Activated gamma-delta T cell (primary cell): ENCODE results near the gene SMIM20.
A peak's percentile ranks its signal among the peaks of the same experiment; 100 is the strongest.
"Not testable (repeated sequence)": the region's sequence is repeated elsewhere in the genome, so short reads cannot be mapped to it uniquely, and the experiment has no call there.

Source experiments
- DNase-seq: peaks from one replicate; lab custom pipeline; 2025; lab: John Stamatoyannopoulos, UW
- total RNA-seq, 2 donors: gene quantifications; one replicate each; lab custom pipeline; 2026; lab: John Stamatoyannopoulos, UW

Gene SMIM20
- 10.1 to 10.3 reads per million in 2 donors for total RNA-seq

DNA sequence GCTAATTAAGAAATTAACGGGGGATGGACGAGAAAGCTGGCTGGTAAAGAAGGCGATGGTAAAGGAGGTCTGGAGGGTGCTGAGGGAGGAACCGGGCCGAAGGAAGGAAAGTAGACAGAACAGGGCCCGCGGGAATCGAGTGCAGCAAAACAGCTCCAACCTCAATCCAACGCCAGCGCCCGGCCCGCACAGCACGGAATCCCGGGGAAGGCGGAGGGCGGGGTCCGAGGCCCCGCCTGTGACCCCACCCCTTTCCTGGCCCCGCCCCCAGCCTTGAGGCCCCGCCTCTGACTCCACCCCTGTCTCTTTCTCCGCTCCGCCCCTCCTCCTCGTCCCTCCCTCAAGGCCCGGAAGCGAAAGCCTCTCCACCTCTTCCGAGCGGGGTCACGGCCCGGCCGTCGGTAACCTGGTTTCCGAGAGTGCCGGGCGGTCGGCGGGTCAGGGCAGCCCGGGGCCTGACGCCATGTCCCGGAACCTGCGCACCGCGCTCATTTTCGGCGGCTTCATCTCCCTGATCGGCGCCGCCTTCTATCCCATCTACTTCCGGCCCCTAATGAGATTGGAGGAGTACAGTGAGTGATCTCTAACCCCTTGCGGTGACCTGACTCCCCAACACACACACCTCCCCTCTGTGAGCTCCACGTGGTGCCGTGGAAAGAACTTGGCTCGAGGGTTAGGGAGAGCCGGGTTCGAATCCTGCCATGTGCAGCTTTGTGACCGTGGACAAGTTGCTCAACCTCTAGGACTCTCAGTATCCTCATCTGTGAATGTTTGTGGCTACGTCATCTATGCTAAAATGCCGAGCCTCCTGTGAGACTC is at the start of gene SMIM20:
Gene SMIM20 (plus strand): TSS at position 370 of the 819 bp plus-strand sequence. CDS start 94 bp downstream, at position 464.
- DNase-seq = peak; percentile 79

DNA sequence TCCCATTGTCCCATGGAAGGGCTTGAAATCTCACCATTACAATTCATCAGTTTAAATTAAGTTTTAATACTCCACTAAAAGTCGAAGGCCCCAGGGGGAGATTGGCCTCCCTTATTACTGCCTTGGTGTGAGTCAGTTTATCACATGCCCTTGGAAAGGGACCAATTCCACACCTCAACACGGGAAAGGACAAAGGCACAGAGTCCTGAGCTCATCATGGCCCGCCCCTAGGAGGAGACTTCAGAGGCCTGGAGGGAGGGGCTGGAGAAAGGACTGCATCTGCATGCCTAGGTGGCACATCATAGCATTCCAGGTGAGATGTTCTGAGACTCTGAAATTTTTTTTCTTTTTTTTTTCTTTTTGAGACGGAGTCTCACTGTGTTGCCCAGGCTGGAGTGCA is 48.4 kb upstream of the SMIM20 start:
- DNase-seq = no peak

DNA sequence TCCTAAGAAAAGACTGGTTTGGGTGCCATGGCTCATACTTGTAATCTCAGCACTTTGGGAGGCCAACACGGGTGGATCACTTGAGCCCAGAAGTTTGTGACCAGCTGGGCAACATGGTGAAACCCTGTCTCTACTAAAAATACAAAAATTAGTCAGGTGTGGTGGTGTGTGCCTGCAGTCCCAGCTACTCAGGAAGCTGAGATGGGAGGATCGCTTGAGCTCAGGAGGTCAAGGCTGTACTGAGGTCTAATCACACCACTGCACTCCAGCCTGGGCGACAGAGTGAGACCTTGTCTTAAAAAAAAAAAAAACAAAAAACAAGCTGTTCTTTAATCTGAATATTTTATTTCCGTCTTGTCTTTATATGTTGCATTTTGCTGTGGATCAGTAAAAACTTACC is 47.6 kb upstream of the SMIM20 start:
- DNase-seq = not testable (repeated sequence)

- no peak for DNase-seq
These were observed 46.2 kb upstream of the SMIM20 start for GRCh38 chr4:25867781-25868294.

DNA sequence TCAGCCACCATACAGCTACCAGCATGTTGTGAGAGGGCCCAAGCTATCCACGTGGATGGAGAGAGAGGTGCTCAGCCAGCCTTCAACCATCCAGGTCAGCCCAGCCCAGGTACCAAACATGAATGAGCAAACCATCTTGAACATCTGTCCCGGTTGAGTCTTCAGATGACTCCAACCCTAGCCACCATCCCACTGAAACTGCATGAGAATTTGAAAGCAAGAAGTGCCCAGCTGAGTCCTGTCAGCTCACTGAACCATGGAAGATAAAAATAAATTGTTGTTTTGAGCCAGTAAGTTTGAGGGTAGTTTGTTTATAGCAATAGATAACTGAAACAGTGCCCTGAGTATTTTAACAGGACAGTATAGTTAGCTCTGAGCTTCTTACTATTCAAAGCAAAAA is 43.9 kb upstream of the SMIM20 start:
- DNase-seq = no peak

GRCh38 chr4:25872851-25873631 is 41.0 kb upstream of the SMIM20 start:
- no peak for DNase-seq

DNA sequence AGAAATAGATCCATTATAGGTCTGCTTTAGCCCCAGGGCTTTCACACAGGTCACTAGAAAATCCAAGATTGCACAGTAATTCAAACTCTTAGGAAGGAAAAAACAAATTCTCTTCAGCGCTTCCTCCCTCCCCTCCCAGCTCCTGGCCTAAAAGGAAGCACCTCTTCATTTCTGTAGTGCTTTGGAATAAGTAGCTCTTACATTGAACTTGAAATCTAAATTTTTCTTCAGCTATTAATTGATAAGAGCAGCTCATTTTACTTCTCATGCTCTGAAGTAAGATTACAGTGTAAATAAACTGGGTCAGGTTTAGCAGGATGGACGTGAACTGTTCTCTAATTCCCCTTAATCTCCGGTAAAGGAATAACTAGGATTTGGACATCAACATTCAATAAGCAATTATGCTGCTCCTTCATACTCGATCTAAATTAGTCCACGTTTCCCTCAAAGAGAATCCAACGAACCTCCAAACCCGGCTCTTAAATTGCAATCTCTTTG is 40.3 kb upstream of the SMIM20 start:
- no peak for DNase-seq

- no peak for DNase-seq
These were observed 39.4 kb upstream of the SMIM20 start for GRCh38 chr4:25874655-25875054.

DNA sequence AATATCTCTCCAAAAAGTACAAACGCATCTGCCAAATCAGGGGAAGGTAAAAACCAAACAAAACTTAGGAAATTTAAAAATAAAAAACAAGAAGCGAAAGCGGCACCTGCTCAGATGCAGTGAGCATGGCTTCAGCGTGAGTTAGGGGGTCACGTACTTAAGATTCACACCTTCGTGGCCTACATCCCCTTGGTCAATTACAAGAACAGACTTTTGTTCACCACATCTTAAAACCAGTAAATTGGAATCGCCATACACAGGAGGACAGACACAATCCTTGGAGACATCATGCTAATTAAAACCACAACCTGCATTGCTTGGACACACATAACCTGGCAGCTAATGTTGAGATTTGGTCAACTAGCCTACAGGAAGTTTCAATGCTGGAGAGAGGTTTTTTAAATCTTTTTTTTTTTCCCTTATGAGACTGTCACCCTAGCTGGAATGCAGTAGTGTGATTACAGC is 38.7 kb upstream of the SMIM20 start:
- DNase-seq = no peak

GRCh38 chr4:25878676-25879075 is 35.3 kb upstream of the SMIM20 start:
- no peak for DNase-seq

- DNase-seq = no peak
These were observed 34.9 kb upstream of the SMIM20 start for GRCh38 chr4:25879091-25879584.

DNA sequence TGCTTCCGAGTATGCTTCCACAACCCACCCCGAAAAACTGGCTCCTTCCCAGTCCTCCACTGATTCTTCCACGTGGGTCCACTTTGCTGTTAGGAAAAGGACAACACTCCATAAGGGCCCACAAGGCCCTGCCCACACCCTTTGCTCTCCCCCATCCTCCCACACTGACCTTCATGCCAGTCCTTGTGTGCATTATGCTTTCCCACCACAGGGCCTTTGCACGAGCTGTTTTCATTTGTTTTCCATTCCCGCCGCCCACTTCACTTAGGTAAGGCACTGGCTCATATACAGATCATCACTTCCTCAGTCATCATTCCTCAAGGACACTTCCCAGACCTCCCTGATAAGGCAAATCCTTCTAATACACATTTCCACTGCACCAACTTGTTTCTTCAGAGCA is 34.4 kb upstream of the SMIM20 start:
- DNase-seq = no peak

- DNase-seq = no peak
These were observed 33.9 kb upstream of the SMIM20 start for GRCh38 chr4:25879991-25880651.

- no peak for DNase-seq
These were observed 32.8 kb upstream of the SMIM20 start for GRCh38 chr4:25881193-25881592.

GRCh38 chr4:25882226-25882625 is 31.8 kb upstream of the SMIM20 start:
- DNase-seq = no peak

- DNase-seq = no peak
These were observed 30.5 kb upstream of the SMIM20 start for GRCh38 chr4:25883565-25883964.

DNA sequence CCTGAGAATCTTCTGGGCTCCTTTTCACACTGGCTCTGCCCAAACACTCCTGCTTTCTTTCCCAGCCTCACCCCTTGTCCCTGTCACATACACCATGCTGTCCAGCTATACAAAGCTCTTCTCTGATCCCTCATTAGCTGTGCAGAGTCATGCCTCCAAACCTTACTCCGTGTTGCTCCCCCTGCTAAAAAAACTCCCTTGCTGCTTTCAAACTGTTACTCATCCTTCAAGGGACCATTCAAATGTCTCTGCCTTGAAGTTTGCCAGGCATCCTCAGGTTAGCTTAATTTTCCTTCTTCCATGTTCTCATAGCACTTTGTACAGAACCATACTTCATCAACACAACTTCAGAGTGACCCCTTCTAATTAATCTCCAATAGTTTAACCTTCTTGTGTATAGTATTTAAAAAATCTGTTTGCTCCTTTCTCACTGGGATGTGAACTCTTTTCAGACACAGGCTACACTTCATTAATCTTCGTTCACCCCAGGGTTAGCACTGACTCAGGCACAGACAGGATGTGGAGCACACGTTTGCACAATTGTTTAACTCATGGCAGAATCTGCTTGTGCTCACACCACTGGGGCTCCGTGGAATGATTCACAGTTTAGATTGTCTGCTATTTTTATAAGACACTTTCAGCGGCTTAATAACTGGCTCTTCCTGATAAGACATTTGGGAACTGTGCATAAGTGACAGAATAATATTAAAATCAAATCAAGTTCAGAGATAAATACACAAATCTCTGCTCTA is 29.8 kb upstream of the SMIM20 start:
- no peak for DNase-seq

DNA sequence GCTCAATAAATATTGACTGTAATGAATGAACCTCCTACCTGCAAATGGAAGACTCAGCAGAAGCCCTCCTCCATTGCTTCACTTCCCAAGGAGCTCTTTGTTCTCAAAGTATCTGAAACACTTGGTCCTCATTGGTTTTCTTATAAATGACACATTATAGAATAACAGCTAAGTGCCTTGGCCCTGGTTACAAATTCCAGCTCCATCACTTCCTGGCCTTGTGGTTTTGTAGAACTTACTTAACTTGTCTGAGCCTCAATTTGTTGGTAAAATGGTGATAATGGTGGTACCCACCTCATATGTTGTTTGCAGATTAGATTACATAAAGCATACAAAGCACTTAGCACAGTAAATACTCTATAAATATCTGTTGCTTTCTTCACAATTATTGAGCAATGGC is 25.2 kb upstream of the SMIM20 start:
- no peak for DNase-seq

DNA sequence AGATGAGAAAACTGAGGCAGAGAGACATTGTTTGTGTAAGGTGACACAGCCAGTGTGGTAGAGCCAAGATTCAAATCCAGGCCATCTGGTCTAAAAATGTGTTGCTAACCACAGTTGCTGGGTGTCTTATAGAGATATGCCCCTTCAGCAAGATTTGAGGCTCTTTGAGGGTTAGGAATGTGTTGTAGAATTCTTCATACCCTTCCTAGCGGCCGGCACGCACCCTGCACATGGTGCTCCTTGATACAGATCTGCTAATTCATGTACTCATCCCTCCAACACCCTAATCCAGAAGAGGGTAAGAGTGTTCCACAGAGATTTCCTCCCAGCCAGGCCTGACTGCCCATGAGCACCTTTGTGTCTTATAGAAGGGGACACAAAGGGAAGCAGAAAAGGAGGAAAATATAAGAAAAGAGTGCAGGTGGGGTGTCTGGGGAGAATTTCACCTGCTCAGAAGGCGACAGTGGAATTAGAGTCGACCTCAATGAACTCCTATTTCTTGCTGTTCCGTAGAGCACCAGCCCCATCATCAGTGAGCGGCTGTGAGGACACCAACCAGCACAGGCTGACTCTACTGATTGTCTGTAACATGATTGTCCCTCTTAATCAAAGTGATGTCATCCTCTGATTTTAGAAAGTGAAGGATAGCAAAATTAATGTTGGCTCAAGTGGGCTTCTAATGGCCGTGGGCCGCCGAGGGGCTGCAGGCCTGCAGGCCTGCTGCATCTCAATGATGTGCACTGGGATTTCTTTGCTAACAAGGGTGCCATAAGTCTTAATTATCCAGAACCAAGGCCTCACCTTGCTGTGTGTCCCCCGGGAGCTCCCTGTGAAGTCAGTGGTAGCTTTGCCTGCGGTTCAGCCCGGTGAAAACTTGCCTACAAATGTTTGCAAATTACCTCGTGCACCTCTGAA is 24.2 kb upstream of the SMIM20 start:
- DNase-seq = no peak
